GM19328 (cell line): ENCODE measurements around the gene SCG3.

Source experiments
- ATAC-seq: cut with Tn5 transposase; IDR thresholded peaks from one replicate; pipeline ENCODE4 v1.9.1; 2021; ENCODE audit warnings: mild to moderate bottlenecking, moderate library complexity; ENCODE audit not compliant: unreplicated experiment

The SCG3 gene

DNA sequence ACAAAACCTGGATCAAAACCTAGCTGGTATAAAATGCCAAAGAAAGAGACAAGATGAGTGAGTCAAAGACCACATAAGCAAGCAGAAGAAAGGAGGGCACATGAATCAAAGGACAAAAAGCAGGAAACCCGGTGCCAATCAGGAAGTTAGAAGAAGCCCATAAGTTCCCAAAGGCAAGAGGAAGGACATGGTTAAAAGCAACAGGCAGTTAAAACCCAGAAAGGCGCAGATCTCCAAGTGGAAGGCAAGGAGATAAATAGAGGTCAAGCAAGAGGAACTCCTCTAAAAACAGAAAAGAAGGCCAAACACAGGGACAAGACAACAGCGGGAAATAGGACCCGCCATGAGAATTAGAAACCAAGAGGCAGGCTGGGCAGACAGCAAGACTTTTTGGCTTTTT, 74.5 kb downstream of the SCG3 start:
- no peak for ATAC-seq

DNA sequence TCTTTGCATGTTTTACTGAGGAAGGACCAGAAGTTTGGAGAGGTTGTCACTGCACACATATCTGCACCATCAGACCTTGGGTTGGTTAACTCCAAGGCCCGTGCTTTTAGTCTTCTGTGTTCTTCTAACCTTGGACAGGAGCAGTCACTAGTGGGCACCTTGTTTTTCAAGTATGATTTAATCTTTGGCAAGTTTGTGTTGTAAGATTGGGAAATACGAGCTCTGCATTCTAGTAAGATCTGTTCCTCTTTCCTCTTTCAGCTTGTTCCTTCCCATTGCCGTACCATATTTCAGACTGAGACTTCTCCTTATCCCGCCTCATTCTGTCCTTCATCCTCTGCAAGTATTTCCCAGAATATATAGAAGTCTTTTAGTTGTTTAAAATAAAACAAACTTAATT, 75.2 kb downstream of the SCG3 start:
- ATAC-seq = no peak

DNA sequence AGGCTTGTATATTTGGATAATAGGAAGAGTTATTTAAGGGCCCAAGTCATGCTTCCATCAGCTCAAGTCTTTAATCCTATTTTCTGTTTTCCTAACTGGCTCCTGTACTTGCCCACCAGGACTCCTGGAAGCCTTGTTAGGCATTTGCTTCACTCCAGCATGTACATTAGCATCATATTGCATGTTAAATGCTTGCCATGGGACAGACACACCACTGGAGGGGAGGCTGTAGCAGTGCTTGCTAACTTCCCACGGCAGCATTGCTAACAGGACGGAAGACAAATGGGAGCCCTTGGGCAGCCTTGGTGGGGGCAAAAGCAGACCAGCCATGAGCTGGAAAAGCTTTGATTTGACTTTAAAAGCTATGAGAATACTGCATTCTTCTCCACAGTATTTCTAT, 76.1 kb downstream of the SCG3 start:
- ATAC-seq = no peak

DNA sequence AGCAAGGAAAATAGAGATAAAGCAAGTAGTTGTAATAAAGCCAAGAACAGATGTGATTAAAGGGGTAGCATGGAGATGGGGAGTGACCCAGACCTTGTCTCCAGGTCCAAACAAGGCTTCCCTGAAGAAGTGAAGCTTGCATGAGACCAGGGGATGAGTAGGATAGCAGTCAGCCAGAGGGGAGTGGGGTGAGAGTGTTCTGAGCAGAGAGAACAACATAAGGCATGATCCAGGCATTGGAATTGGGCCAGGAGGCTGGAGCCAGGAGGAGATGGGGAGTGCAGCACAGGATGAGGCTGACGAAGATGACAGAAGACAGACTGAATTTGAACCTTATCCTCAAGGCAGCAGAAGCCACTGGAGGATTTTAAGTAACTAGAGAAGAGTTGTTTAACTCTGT, 77.3 kb downstream of the SCG3 start:
- ATAC-seq = no peak

DNA sequence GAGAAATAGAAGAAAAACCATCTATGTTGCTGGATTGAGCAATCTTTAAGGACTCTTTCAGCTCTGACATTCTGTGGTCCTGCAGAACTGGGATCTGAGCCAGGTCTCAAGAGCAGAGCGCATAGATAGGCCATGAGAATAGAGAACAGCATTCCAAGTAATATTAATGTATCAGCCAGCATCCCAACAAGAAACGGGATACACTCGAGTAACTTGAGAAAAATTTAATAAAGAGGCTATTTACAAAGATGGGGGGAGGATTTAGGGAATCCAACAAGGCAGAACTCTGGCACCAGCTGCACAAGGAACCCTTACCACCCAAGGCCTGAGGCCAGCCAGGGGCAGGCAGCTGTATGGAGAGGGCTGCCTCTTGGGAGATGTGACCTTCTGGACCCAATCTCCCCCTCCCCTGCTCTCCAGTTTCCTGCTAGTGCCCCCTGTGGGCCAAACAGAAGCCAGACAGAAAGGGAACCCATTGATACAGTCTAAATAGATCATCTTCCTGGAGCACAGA, 78.3 kb downstream of the SCG3 start:
- ATAC-seq = no peak

DNA sequence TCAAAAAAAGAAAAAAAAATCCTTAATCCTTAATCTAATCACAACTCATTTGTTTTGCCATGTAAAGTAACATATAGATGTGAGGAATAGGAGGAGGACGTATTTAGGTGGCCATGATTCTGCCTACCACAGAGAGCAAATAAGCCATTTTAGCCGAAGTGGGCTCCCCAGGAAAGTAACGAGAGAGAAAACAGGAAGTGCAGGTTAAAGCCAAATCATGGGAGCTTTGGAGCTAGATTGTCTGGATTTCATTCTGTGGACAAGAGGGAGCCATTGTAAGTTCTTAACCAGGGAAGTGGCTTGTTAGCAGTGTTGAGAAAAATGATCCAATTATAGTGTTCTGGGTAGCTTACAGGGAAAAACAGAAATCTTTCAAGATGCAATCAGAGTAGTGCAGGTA, 79.5 kb downstream of the SCG3 start:
- no peak for ATAC-seq

DNA sequence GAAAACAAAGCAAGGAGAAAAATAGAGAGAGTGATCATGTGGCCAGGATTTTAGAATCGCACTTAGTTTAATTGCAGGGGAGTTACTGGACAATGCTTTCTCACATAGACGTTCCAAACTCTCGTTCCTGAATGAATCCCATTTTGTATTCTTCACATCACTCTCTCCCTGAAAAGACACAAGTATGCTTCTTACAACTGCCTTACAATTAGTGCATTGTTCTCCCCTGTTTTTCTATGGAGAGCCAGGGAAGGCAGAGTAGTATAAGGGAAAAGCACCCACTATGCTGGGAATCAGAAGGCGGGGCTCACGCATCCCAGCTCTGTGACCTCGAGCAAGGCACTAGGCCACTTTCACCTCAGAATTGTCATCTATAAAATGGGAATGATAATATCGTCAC, 84.4 kb downstream of the SCG3 start:
- ATAC-seq = no peak

DNA sequence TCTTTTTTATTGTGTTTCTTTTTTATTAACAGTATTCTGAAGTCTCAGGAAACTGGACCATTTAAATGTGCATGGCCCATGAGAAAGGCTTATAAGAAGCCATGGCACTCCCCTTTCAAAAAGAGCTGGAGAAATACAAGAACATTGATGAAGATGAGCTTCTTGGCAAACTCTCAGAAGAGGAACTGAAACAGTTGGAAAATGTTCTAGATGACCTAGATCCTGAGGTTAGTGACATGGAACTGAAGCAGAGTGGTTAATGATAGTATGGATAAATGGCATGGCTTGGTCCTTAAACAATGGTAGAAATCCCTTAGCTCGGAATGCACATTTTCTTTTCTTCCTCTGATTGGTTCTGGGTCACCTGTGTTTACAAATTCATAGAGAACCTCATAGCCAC, 85.0 kb downstream of the SCG3 start:
- ATAC-seq = no peak

DNA sequence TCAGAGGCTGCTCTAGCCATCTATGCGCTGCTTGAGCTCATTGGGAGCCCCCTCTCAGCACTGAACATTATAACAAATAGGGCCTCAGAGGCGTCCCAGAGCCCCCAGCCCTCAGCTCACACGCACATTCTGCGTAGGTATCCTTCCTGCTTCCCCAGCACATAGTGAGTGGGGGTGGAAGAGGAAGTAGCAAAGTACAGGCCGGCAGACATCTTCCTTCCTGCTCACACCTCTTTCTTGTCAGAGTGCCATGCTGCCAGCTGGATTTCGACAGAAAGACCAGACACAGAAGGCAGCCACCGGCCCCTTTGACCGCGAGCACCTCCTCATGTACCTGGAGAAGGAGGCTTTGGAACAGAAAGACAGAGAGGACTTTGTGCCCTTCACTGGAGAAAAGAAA, 86.7 kb downstream of the SCG3 start:
- no peak for ATAC-seq
